GM19043 (cell line): ENCODE data around the gene LNP1.
"Not testable (repeated sequence)": the region's sequence is repeated elsewhere in the genome, so short reads cannot be mapped to it uniquely, and the experiment has no call there.

ENCODE experiments used
- ATAC-seq: cut with Tn5 transposase; IDR thresholded peaks from one replicate; pipeline ENCODE4 v1.9.1; 2021; ENCODE audit warnings: low read depth; ENCODE audit not compliant: unreplicated experiment

Gene LNP1

DNA sequence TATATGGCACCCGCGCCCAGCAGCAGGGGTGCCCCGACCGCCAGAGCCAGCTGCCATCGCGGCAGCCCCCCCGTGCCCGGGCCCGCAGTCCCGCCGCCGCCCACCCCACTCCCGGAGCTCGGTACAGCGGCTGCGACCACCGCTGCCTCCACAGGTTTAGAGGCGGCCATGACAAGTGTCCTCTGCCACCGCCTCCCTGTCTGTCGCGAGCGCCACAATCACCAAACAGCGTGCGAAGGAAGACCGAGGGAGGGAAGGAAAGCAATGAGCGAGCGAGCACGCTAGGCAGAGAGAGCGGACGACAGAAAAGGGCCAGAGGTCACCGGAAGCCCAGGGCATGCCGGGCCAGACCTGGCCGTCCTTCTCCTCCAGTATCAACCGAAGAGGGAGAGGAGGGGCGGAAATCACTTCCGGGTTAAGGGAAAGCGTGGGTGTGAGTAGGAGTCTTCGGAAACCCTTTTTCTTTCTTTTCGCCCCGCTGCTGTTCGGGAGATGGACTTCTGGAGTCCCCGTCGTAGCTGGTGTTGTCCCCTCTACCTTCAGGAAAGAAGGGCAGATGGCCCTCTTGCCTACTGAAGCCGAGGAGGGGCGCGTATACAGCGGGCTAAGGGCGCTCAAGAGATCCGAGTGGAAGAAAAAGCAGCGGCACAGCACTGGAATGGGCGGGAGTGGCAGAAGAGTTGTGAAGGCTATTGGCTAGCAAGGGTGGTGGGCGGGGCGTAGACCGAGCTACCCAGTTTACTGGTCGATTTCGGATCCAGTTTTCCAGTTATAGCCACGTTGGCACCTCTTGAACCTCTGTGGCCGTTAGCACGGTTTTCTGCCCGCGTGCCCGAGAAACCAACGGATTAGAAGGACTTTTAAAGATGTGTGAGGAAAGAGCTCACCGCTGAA, at the start of gene LNP1, which contains the start of gene TOMM70:
Gene LNP1, plus strand, starts transcription at position 760 of the 894 bp plus-strand sequence. CDS start 28,191 bp downstream, outside the sequence.
Gene TOMM70, minus strand, starts transcription at position 310 of the 894 bp plus-strand sequence. Its CDS starts 140 bp downstream, at position 170.
- ATAC-seq: peak; percentile 85

GRCh38 chr3:100351770-100352169, 49.6 kb upstream of the LNP1 start:
- ATAC-seq: not testable (repeated sequence)

GRCh38 chr3:100352296-100353231, 48.8 kb upstream of the LNP1 start:
- ATAC-seq: no peak

- ATAC-seq: peak; percentile 47
Measured at GRCh38 chr3:100354850-100355249, 46.5 kb upstream of the LNP1 start.

DNA sequence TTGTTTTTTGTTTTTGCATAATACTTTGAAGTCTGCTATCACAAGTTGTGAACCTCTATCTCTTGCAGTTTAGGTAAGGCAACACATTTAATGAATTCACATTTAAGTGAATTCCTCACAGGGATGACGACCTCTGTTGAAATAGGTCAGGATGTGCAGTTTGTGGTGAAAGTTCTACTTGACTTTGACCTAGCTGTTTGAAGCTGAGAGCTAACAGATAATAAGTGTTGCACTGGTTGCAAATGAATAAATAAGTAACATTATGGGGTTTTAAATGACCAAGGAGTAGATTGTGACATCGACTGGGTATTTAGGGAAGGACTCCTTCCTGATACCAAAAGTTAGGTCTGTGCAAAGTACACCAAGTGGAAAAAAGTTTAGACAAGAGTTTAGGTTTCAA, 42.9 kb upstream of the LNP1 start:
- no peak for ATAC-seq

DNA sequence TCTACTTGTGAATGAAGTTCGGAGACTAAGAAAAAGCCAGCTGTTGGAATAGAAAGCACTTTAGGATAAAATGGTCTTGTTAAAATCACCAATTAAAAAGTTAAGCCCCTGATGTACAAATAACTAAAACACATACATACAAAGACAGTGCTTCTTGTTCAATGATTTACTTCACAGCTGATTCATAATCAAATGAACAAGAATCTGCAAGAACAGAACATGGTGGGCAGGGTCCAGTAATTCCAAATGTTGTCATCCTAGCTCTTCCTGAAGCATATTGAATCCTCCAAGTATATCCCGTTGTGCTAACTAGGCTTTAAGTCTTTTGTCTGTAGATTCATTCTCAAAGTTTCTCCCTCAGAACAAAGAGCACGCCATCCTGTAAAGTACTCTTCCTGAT, 42.3 kb upstream of the LNP1 start:
- ATAC-seq: no peak

- no peak for ATAC-seq
Measured at GRCh38 chr3:100360757-100361496, 40.4 kb upstream of the LNP1 start.

GRCh38 chr3:100361897-100362296, 39.4 kb upstream of the LNP1 start:
- no peak for ATAC-seq

DNA sequence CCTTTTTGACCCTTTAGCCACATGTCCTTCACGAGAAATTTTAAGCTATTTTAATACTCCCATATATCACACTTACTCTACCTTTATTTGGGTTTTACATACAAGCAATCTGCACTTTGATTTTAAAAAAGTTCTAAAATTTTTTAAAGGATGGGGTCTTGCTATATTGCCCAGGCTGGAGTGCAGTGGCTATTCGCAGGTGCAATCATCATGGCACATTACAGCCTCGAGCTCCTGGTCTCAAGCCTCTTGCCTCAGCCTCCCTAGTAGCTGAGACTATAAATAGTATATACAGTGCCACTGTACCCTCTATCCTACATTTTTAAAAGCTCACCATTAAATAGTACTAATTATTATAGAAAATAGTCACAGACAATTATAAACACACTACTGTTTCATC, 36.9 kb upstream of the LNP1 start:
- no peak for ATAC-seq

GRCh38 chr3:100366424-100366823, 34.9 kb upstream of the LNP1 start:
- no peak for ATAC-seq

DNA sequence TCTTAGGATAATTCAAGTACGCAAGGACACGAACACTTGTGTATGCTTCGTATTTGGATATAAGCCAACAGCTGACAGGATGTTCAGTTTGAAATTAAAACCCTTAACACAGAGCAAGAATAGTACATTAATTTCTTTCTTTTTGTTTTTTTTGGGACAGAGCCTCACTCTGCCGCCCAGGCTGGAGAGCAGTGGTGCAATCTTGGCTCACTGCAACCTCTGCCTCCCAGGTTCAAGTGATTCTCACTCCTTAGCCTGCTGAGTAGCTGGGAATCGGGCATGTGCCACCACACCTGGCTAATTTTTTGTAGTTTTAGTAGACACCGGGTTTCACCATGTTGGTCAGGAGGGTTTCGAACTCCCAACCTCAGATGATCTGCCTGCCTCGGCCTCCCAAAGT, 32.9 kb upstream of the LNP1 start:
- ATAC-seq: no peak

- no peak for ATAC-seq
Measured at GRCh38 chr3:100370756-100371155, 30.6 kb upstream of the LNP1 start.

GRCh38 chr3:100374521-100374920, 26.8 kb upstream of the LNP1 start:
- no peak for ATAC-seq

GRCh38 chr3:100376301-100376700, 25.0 kb upstream of the LNP1 start:
- no peak for ATAC-seq

DNA sequence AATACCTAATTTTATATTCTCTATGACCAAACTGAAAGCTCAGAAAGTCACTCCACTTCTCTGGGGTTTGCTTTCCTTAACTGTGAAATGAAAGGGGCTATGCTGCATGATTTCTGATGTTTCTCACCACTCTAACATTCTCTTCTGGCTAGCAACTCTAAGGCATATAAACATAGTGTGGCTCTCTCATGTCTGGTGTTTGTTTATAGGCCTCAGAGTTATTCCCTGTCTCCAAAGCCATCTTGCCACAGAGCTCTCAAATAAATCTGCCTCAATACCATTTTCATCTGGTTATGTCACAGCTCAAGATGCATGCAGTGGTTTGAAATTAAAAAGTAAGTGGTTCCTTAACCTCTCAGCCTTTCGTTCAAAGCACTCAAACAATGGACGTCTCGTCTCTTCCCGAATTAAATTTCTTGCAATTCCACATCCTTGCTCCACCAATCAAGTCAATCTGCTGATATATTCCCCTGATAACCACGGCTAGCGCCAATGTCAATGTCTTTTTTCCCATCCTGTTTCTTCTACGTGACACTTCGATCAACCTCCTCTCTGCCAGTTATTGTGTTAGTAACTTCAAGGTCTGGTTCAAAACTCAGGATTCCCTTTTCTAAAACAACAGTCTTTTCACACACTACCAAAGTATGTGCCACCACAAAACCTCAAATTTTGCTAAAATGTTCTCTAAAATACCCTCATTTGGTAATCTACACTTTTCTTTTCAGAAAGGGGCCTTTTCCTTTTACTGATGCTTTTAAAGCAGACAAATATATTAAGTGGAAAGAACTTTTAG, 16.4 kb upstream of the LNP1 start:
- no peak for ATAC-seq

GRCh38 chr3:100386437-100387074, 14.8 kb upstream of the LNP1 start:
- ATAC-seq: no peak

DNA sequence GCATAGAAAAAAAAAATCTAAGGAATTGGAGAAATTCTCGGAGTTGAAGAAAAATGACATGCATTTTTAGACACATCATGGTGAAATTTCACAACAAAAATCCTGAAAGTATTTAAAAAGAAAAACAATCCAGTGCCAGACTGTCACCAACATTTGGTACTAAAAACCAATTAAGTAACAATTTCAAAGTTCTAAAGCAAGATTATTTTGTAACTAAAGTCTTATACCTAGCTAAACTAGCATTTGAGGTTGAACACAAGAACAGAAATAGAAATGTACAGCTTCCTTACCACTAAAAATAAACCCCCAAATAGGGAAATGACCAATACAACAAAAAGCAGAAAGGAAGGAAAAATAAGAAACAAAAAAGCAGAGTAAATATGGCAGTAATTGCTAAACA, 12.3 kb upstream of the LNP1 start:
- ATAC-seq: no peak

DNA sequence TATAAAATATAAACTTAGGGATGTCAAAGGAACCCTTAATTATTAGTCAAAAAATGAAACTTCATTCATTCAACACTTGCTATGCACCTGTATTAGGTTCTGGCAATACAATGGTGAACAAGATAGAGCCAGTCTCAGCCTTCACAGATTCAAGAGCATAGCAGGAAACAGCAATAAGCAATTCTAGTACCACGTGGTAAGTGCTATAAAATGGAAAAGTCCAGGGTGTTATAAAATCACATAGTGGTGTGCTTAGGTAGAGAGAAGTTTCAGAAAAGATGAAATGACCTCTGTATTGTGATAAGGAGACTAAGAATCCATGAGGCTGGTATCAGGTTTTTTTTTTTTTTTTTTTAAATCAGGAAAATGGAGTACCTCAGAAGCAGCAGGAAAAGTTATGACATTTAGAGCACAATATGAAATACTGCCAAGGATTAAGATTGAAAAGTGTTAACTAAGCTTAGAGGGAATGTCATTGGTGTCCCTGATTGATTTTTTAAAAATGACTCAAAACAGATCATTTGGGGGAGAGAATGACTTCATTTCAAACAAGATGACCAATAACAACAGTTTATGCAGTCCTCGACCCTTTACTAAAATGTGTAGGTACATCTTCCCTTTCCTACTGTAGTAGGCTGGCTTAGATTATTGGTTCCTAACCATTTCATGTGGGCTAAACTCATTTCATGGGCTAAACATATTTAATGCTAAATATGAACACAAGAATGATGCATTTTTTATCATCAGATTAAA, 5.5 kb upstream of the LNP1 start:
- no peak for ATAC-seq

DNA sequence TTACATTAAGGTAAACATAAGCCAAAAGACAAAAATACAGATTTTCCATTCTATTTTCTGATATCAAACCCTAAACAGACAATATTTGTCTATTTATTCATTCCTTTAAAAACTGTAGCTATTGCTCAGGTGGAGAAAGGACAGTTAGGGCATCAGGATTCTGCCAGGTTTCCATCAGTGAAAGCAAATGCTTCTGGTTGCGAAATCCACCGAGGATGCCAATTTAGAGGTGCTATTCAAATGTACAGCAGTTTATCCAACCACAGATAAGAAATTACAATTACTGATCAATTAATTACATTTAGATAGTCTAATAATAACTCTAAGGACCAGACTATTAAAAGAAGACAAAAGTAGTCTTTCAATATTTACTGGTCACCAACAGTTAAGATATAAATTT, 4.4 kb upstream of the LNP1 start:
- no peak for ATAC-seq
